Left forelimb (tissue), 1 donor: ENCODE results near the gene LRRC59.
"Not testable (repeated sequence)": the region's sequence is repeated elsewhere in the genome, so short reads cannot be mapped to it uniquely, and the experiment has no call there.

ENCODE experiments used
- DNase-seq: peaks from one replicate; pipeline ENCODE4 v3.0.0-alpha.2; 2018; ENCODE audit warnings: low spot score

Gene LRRC59

DNA sequence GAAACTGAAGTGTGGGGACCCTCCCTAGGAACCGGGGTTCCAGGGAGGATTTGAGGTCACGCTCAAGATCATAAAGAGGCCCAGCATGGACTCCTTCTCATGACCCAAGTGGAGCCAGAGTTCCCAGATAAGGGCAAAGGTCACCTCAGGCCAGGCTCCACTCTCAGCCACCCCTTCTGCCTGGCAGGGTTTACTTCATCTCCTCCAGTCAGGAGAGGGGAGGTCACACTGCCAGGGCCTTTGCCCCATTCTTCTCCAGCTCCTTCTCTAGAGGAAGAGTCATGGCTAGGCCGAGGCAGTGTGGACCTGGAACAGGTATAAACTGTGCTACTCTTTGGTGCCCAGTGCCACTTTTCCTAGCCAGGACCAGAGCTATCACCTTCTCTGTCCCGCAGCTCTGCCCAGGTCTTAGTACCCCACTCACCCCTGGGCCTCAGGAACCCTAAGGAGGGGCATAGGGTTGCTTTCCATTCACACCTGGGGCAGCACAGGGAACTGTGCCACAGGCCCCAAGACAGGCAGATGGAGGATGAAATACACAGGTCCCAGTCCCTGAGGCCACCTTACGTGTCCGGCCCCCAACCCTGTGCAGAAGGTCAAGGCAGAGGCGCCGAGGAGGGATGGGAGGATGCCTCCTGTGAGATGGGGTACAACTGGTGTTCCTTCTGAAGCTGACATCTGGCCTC, 27.8 kb upstream of the LRRC59 start:
- no peak for DNase-seq

GRCh38 chr17:50424246-50424995, 27.1 kb upstream of the LRRC59 start:
- no peak for DNase-seq

- DNase-seq: no peak
Observed at GRCh38 chr17:50423553-50424159, 26.3 kb upstream of the LRRC59 start.

DNA sequence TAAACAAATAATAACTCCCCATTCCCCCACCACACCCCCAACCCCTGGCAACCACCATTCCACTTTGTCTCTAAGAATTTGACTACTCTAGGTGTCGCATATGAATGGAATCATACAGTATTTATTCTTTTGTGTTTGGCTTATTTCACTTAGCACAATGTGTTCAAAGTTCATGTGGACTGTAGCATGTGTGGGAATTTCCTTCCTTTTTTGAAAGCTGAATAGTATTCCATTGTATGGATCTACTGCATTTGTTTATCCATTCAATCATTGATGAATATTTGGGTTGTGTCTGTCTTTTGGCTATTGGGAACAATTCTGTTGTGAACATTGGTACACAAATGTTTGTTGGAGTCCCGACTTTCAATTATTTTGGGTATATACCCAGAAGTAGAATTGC, 25.4 kb upstream of the LRRC59 start:
- DNase-seq: no peak

DNA sequence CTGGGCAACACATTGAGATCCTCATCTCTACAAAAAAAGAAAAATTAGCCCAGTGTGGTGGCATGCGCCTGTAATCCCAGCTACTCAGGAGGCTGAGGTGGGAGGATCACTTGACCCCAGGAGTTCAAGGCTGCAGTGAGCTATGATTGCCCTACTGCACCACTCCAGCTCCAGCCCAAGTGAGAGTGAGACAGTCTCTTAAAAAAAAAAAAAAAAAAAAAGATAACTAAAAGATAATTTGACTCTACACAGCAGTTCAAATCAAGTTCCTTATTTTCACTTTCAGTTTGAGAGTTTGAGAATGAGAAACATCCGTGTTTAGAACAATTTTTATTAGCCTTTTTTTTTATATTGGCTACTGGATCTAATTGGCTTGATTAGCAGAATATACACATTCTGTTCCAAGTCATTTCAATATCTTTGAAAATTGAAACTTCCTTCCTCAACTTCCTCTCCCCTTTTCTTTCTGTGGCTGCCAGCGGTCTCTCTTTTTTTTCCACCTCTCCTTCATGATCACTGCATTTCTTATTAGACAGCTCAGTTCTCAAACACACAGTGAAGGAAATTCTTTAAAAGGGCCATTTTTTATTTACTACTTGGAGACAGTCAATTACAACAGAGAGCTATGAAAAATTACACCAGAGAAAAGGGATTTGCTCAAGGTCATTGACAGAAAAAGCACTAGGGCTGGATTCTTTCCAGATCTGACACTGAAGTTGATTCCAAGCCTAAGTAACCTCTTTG, 24.2 kb upstream of the LRRC59 start:
- no peak for DNase-seq

- no peak for DNase-seq
Observed at GRCh38 chr17:50420419-50421112, 23.2 kb upstream of the LRRC59 start.

DNA sequence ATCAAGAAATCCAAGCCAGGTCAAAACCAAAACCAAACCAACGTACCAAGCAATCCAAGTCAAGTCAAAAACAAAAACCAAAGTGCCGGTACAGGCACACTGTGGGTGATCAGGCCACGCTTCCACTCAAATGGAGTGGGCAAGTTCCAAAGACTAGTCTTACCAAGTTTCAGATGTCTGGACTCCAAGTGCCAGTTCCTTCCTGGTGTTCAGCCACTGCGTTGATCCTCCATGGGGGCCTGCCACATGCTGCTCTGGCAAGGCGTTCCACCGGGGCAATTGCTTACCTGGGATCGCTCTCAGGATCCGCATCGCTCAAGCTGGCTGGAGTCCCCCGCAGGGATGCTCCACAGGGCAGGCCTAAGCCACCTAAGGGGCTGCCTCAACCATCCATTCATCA, 22.3 kb upstream of the LRRC59 start:
- DNase-seq: not testable (repeated sequence)

- DNase-seq: no peak
Observed at GRCh38 chr17:50414808-50415207, 17.5 kb upstream of the LRRC59 start.

- no peak for DNase-seq
Observed at GRCh38 chr17:50412188-50412732, 14.9 kb upstream of the LRRC59 start.

DNA sequence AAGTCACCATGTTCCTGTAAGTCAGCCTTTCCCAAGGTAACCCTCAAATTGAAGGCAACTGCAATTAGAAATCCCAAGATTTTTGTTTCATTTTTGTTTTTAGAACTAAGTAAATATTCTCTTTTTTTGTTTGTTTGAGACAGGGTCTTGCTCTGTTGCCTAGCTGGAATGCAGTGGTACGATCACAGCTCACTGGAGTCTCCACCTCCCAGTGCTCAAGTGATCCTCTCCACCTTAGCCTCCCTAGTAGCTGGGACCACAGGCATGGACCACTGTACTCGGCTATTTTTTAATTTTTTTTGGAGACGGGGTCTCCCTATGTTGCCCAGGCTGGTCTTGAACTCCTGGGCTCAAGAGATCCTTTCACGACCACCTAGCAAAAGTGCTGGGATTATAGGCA, 10.6 kb upstream of the LRRC59 start:
- no peak for DNase-seq

DNA sequence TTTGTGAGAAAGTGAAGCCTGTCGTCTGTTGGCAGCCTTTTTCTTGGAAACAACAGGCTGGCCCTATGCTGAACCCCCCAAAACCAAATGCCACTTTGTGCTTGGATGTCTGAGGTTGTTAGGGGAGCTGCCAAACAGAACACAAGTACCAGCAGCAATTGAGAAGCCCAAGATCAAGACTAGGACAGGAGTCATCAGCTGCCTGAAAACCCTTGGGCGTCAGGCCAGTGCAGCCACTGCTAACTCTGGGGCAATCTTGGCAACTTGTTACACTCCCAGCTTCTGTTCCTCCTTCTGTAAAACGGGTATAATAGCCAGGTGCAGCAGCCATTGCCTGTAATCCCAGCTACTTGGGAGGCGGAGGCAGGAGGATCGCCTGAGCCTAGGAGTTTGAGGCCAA, 9.3 kb upstream of the LRRC59 start:
- DNase-seq: no peak

DNA sequence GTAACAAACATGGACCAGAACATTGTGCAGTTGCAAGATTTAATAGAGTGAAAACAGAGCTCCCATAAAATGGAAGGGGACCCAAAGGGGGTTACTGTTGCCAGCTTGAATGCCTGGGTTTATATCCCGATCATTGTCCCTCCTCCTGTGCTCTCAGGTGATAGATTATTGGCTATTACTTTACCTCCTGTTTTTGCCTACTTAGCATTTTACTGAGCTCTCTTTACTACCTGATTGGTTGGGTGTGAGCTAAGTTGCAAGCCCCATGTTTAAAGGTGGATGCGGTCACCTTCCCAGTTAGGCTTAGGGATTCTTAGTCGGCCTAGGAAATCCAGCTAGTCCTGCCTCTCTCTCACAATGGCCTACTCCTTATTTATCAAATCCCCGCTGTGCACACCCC, 8.0 kb upstream of the LRRC59 start:
- not testable (repeated sequence) for DNase-seq

DNA sequence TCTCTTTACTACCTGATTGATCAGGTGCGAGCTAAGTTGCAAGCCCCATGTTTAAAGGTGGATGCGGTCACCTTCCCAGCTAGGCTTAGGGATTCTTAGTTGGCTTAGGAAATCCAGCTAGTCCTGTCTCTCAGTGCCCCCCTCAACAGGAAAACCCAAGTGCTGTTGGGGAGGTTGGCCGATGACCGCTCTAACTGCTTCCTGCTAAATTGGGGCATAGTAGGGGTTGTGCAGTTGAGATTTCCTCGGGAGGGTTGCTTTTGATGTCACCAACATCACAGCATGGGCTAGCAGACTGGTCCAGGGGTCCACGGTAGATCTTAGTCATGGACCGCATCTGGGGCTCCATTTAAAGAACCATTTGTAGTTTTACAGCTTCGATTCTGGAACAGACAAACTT, 2.3 kb upstream of the LRRC59 start:
- DNase-seq: not testable (repeated sequence)

GRCh38 chr17:50398672-50399071, 1.3 kb upstream of the LRRC59 start:
- DNase-seq: not testable (repeated sequence)

GRCh38 chr17:50397919-50398285, 579 bp upstream of the LRRC59 start:
- no peak for DNase-seq

DNA sequence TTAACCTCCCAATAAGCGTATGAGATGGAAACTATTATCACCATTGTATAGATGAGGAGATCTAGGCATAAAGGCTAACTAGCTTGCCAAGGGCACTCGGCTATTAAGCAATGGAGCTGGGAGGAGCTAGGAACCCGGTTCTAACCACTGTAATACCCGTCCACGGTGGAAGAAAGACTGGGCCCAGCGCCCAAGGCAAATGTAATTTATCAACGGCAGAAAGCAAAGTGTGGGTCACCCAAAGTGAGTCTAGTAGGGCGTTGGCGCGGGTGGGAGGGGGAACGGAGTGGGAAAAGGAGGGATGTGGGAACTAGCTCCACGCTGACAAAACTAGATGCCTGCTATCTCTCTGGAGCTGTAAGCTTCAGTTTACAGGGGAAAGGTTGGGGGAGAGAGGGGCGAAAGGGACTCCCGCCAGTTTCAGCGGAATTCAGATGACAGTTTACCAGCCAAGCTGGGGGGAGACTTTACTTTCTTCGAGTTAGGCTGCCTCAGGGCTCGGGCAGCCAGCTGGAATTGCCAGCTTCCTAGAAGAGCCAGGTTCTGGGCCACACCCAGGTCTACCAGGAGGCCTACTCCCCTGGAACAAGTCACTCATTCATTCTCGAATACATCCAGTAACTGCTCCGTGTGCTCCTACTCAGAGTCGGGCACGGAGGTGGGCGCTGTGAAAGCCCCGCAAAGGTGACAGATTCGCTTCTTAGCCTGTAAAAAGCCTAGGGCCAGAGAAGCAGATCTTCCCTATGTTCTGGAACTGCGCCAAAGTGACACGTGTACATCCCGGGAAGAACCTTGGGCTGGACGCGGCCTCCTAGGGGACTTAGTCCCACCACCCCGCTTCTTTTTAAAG, 837 bp downstream of the LRRC59 start:
- DNase-seq: no peak

GRCh38 chr17:50394711-50395110, 2.6 kb downstream of the LRRC59 start:
- no peak for DNase-seq

GRCh38 chr17:50393700-50394099, 3.6 kb downstream of the LRRC59 start:
- no peak for DNase-seq

DNA sequence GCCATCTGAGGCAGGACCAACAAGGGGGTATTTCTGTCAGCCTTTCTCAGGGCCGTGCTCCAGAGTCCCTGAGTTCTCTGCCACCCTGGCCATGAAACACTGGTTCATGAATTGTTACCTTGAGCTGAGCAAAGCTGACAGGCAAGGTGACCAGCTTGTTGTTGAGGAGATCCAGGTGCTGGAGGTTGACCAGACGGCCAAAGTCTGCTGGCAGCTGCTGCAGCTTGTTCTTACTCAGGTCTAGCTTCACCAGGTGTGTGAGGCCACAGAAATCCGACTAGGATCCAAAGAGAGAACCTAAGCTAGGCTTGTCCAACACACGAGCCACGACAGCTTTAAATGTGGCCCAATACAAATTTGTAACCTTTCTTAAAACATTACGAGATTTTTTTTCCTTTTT, 4.7 kb downstream of the LRRC59 start:
- no peak for DNase-seq

- no peak for DNase-seq
Observed at GRCh38 chr17:50389534-50389933, 7.8 kb downstream of the LRRC59 start.

DNA sequence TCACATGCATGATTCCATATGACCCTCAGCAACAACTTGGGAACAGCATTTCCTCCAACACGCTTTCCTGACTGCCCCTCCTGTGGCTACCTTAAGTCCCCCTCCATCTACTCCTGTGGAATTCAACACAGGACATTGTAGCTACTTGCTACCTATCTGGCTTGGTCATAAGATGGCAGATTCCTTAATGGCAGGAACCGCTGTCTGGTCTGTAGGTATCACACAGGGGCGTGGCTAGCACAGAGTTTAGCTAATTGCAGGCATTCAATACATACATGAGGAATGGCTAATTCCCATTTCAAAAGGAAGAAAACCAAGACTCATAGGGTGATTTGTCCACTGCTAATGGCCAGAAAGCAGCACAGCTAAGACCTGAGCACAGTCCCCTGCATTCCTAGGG, 8.6 kb downstream of the LRRC59 start:
- no peak for DNase-seq
